ENCODE measurements around the gene CBFA2T3.

CBFA2T3 gene

DNA sequence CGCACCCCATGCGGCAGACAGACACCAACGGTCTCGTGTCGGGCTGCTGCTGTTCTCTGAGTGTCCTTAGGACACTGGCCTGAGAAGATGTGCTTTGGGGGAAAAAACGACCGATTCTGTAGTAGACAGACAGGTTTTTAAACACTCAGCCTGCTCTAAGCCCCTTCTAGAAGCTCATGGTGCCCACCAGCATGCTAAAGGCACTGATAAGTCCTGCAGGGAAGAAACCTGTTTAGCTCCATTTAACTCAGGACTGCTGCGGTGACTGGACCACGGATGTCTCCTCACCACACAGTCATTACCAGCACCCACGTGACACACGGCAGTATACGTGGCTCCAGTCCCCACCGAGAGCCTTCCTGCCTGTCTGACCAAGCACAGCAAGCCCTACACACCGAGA is 146.2 kb downstream of the CBFA2T3 start:
- DNase-seq, result no peak

GRCh38 chr16:88830258-88830657 is 146.7 kb downstream of the CBFA2T3 start:
- DNase-seq, result no peak

DNA sequence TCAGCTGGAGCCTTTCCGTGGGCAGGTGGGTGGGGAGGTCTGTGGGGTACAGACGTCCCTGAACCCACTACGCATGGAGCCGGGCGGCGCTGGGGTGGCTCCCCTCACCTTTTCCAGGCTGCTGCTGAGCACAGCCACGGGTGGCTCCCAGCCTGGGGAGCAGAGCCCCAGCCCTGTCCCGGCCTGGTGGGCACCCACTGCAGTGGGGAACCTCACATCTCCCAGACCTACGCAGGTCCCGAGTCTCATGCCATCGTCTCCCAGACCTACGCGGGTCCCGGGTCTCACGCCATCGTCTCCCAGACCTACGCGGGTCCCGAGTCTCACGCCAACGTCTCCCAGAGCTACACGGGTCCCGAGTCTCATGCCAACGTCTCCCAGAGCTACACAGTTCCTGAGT is 148.3 kb downstream of the CBFA2T3 start:
- no peak for DNase-seq

GRCh38 chr16:88827727-88828126 is 149.3 kb downstream of the CBFA2T3 start:
- DNase-seq, result no peak

- no peak for DNase-seq
Measured at GRCh38 chr16:88826070-88826840, 150.8 kb downstream of the CBFA2T3 start.

DNA sequence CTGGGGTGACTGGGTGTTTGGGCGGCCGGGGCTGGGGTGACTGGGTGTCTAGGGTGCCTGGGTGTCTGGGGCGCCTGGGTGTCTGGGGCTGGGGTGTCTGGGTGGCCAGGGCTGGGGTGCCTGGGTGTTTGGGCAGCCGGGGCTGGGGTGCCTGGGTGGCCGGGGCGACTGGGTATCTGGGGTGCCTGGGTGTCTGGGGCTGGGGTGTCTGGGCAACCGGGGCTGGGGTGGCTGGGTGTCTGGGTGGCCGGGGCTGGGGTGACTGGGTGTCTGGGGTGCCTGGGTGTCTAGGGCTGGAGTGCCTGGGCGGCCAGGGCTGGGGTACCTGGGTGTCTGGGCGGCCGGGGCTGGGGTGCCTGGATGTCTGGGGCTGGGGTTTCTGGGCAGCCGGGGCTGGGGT is 151.9 kb downstream of the CBFA2T3 start:
- no peak for DNase-seq
